ENCODE data around the gene CD40.

DNA sequence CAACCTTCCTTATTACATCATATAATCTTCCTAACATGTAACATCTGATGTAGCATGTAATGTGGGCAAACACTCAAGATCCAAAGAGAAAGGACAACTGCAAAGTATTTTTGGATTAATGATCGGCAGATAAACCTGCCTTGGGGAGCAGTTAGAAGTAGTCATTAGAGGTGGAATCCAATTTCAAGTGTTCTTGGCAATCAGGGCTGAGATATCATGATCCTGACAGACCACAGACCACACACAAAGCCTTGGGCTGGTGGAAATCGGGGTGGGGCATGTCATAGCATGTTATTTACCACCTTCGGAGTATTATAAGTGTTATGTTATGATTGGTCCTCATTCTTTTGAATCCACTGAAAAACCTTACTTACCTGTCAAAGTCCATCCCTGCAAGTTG lies 44.7 kb upstream of the CD40 start:
- TF ChIP-seq, protein P1, sequence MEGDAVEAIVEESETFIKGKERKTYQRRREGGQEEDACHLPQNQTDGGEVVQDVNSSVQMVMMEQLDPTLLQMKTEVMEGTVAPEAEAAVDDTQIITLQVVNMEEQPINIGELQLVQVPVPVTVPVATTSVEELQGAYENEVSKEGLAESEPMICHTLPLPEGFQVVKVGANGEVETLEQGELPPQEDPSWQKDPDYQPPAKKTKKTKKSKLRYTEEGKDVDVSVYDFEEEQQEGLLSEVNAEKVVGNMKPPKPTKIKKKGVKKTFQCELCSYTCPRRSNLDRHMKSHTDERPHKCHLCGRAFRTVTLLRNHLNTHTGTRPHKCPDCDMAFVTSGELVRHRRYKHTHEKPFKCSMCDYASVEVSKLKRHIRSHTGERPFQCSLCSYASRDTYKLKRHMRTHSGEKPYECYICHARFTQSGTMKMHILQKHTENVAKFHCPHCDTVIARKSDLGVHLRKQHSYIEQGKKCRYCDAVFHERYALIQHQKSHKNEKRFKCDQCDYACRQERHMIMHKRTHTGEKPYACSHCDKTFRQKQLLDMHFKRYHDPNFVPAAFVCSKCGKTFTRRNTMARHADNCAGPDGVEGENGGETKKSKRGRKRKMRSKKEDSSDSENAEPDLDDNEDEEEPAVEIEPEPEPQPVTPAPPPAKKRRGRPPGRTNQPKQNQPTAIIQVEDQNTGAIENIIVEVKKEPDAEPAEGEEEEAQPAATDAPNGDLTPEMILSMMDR (IDR thresholded peaks at IDR 0.05 in 4 of 5, conservative IDR thresholded peaks at IDR 0.05 in 1 of 5) = no peak
- no peak for TF ChIP-seq POLR2A (IDR thresholded peaks at IDR 0.05)

Data from gastrocnemius medialis (tissue), 4 donors.